ENCODE measurements around the gene PPP1R10. TPM values are rescaled to one million over a fixed set of nuclear protein-coding genes. Genes with fewer than 3 reads are reported as not detected.

The PPP1R10 gene
- total RNA-seq, 1 donor from 2014 or later: 68.8 TPM

DNA sequence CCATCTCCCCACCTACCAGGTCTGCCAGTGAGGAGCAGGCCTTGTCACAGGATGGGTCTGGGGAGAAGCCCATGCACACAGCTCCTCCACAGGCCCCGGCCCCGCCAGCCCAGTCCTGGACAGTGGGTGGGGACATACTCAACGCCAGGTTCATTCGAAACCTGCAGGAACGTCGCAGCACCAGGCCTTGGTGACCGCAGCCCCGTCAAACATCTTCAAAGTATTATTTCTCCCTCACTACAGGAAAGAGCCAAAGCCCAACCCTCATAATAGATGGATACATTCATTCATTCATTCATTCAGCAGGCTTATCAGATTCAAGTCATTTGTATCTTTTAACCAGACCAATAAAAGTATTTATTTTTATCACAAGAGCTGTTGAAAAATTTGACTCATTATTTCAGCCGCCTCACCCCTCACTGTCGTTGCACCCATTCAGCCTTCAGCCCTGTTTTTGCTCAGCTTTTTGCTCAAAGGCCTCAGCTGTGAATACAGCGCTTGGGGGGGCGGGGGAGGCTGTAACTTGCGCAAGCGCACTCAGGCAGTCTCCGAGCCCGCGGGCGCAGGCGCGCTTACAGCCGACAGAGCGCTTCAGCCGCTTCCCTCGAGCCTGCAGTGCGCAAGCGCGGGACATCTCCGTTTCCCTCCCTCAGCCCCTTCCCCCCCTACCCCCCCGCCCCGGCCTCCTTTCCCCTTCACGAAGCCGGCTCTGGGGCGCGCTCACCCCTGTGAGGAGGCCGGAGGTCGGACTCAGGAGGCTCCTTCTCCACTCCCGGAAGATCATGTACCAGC, 29.6 kb upstream of the PPP1R10 start, which contains the start of gene C6orf136:
Gene C6orf136 (plus strand): TSS at position 684 of the 792 bp plus-strand sequence. CDS start 99 bp downstream, at position 783.
- ATAC-seq: peak; percentile 95 to 96
- peak; percentile 97 for DNase-seq
- Histone ChIP-seq H3K27me3 (ENCODE audit: low read depth) (no peaks in the 10 kb centered on the region), H3K4me1 (peaks cover 16% of the 10 kb centered on the region), H3K27ac (peak within 1 kb of the TSS; percentile 89), H3K4me3 (peak within 1 kb of the TSS; percentile 95), H3K9me3 (no peaks in the 10 kb centered on the region), H3K36me3 (peaks cover 34% of the 10 kb centered on the region)
- intact Hi-C loops (cut with DNase I): no loop called here
- TF ChIP-seq, protein P1, sequence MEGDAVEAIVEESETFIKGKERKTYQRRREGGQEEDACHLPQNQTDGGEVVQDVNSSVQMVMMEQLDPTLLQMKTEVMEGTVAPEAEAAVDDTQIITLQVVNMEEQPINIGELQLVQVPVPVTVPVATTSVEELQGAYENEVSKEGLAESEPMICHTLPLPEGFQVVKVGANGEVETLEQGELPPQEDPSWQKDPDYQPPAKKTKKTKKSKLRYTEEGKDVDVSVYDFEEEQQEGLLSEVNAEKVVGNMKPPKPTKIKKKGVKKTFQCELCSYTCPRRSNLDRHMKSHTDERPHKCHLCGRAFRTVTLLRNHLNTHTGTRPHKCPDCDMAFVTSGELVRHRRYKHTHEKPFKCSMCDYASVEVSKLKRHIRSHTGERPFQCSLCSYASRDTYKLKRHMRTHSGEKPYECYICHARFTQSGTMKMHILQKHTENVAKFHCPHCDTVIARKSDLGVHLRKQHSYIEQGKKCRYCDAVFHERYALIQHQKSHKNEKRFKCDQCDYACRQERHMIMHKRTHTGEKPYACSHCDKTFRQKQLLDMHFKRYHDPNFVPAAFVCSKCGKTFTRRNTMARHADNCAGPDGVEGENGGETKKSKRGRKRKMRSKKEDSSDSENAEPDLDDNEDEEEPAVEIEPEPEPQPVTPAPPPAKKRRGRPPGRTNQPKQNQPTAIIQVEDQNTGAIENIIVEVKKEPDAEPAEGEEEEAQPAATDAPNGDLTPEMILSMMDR (IDR thresholded peaks at IDR 0.05): no peak

DNA sequence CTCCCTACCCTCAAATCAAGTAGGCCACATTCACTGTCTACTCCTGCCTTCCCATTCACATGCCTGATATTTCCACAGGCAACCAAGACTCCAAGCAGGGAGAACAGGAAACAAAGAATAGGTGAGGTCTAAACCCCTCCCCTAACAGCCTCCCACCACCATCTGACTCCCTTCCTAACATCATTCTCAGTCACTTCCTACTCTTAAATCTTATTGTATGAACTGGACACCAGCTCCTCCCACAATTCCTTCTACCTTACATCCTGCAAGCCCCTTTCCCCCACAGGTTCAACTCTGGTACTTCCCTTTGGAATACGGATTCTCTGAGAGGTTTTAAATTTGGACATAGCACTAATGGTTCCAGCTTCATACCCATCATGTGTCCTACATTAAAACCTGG, 28.9 kb upstream of the PPP1R10 start:
- intact Hi-C loops (cut with DNase I): no loop called here
- Histone ChIP-seq H3K27ac (no peak overlapping the region), H3K4me3 (no peak overlapping the region), H3K36me3 (peaks cover 34% of the 10 kb centered on the region), H3K9me3 (no peaks in the 10 kb centered on the region), H3K27me3 (ENCODE audit: low read depth) (no peaks in the 10 kb centered on the region), H3K4me1 (peaks cover 16% of the 10 kb centered on the region)
- no peak for DNase-seq
- TF ChIP-seq, protein P1 (IDR thresholded peaks at IDR 0.05): no peak
- ATAC-seq: no peak

DNA sequence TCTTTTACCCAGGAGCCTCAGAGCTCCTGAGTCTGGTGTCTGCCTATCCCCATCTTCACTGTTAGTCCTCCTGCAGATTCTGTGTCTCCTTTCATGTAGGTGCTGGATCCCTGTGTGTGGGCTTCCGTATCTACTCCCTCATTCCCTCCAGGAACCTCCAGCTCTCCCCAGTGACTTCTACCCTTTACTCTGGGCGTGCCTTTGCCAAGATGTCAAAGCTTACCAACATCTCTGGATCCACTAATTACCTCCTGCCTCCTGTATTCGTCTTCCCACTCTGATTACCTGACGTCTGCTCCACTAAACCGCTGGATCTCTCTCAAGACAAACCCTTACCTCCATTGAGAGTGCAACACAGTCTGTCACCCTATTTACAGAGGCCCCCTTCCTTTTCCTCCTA, 27.7 kb upstream of the PPP1R10 start:
- intact Hi-C loops (cut with DNase I): no loop called here
- Histone ChIP-seq H3K27me3 (ENCODE audit: low read depth) (no peaks in the 10 kb centered on the region), H3K36me3 (peaks cover 41% of the 10 kb centered on the region), H3K4me3 (no peak overlapping the region), H3K9me3 (no peaks in the 10 kb centered on the region), H3K27ac (no peak overlapping the region), H3K4me1 (peaks cover 16% of the 10 kb centered on the region)
- DNase-seq (no peak), ATAC-seq (no peak)
- TF ChIP-seq, protein P1 (IDR thresholded peaks at IDR 0.05): no peak

DNA sequence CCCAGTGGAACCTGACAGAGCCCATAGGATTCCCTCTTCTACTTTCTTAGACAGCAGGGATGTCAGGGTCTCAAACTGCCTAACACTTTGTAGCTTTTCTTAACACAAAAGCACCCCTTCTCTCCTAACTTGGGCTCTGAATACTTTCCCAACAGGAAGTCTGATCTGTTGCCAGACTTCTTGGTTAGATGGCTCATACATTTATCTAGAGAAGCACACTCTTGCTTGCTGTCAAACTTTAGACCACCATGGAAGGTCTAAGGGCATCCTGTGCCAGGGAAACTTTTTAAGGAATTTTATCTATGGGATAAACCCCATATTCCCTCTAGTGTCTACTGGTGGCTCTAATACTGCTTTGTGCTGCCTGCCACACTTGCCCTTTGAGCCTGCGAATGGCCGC, 26.6 kb upstream of the PPP1R10 start:
- peaks cover 41% of the 10 kb centered on the region for H3K36me3 ChIP-seq
- H3K4me1 ChIP-seq: peaks cover 16% of the 10 kb centered on the region
- H3K4me3 ChIP-seq: no peak overlapping the region
- ATAC-seq: no peak
- no peak for DNase-seq
- no peaks in the 10 kb centered on the region for H3K9me3 ChIP-seq
- no peaks in the 10 kb centered on the region for H3K27me3 ChIP-seq (ENCODE audit: low read depth)
- no peak overlapping the region for H3K27ac ChIP-seq
- intact Hi-C loops (cut with DNase I): no loop called here
- TF ChIP-seq, protein P1 (IDR thresholded peaks at IDR 0.05): no peak

DNA sequence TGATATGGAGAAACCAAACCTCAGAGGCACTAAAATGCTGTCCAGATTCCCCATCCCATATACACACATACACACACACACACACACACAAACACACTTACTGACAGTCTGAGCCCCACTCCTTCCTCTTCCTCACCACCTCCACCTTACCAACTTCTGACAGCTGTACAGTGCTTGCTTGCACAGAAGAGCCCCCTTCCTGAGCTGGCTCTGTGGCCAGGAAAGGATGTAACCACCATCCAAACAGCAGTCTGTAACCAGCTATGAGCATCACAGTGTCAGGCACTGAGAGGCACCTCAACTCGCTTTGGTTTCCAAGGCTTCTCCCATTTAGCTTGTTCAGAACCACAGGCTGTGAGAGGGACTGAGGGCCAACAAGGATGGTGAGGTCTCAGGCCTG, 24.0 kb upstream of the PPP1R10 start:
- H3K4me3 ChIP-seq: no peak overlapping the region
- ATAC-seq (no peak), DNase-seq (no peak)
- H3K4me1 ChIP-seq: peaks cover 1% of the 10 kb centered on the region
- intact Hi-C loops (cut with DNase I): no loop called here
- no peak overlapping the region for H3K27ac ChIP-seq
- TF ChIP-seq, protein P1 (IDR thresholded peaks at IDR 0.05): no peak
- H3K9me3 ChIP-seq: no peaks in the 10 kb centered on the region
- peaks cover 47% of the 10 kb centered on the region for H3K36me3 ChIP-seq
- H3K27me3 ChIP-seq (ENCODE audit: low read depth): no peaks in the 10 kb centered on the region
